ENCODE measurements around the gene RGSL1. TPM values are rescaled to one million over a fixed set of nuclear protein-coding genes. Genes with fewer than 3 reads are reported as not detected.

Gene RGSL1
- total and polyA plus RNA-seq, 10 donors, result not detected

DNA sequence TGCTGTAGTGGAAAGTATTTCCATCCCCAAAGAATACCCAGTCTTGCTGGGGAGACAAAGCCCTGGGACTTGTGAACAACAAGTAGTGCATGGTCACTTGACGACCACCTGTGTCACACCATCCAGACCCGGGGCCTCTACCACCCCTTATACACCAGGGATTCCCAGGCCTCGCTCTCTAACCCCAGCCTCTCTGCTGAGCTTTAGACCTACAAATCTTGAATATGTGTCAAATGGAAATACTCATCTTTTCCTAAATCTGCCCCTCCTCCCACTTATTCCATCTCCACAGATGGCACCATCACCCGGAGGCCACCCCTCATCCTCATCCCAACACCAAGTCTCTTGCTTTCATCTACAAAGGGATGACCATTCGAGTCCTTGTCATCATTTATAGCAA is 140.0 kb downstream of the RGSL1 start:
- no peak for TF ChIP-seq POLR2A (IDR thresholded peaks at IDR 0.05)
- no peak for TF ChIP-seq POLR2AphosphoS5 (IDR thresholded peaks at IDR 0.05)
- TF ChIP-seq CTCF (IDR thresholded peaks at IDR 0.05 in 8 of 11, conservative IDR thresholded peaks at IDR 0.05 in 3 of 11), result no peak
- H3K4me1 ChIP-seq, result peaks cover 5 to 52% (median 34%) of the 10 kb centered on the region in 6 donors
- no peak overlapping the region for H3K4me3 ChIP-seq
- 89 to 95% (median 93%) methylated on average over 5 of the region's 5 CpGs for WGBS, 5 donors
- no peak for DNase-seq
- H3K36me3 ChIP-seq, result peaks cover 0 to 16% (median 0%) of the 10 kb centered on the region in 6 donors
- H3K9me3 ChIP-seq, result no peaks in the 10 kb centered on the region
- peak overlapping the region in 4 of 8 donors; percentile 95 to 99 (median 96) for H3K27ac ChIP-seq
- intact Hi-C loops (cut with DNase I; ENCODE audit: low total_unique reads), result no loop called here
- no peaks in the 10 kb centered on the region for H3K27me3 ChIP-seq (replicated peaks in 1 of 7)

DNA sequence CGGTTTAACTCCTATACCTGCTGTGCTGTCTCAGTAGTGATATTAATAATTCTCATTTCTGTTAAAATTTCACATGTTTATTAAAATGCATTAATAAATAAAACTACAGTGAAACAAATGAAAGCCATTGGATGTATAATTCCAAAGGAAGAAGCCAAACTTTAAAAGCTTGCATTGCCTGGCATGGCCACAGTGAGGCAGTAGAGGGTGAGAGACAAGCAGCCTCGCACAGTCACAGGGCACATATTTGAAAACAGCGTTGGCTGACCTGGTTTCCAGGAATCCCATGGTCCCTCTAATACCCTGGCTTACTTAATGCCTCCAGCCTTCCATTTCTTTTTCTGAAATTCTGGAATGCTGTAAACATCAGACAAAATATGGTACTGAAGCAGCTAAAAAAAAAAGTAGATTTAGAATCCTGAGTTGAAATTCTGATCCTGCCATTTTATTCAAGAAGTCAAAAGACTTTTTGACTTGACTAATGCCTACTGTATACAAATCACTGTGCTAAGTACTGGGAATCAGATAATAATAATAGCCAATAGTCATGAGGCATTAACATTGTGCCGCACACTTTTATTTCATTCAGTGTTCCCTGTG is 145.8 kb downstream of the RGSL1 start:
- peaks cover 0 to 46% (median 21%) of the 10 kb centered on the region in 6 donors for H3K4me1 ChIP-seq
- no peaks in the 10 kb centered on the region for H3K27me3 ChIP-seq (replicated peaks in 1 of 7)
- no peaks in the 10 kb centered on the region for H3K9me3 ChIP-seq
- no peak overlapping the region for H3K27ac ChIP-seq
- no peak for TF ChIP-seq POLR2A (IDR thresholded peaks at IDR 0.05)
- peak in 1 of 3 donors; percentile 38 for TF ChIP-seq POLR2AphosphoS5 (IDR thresholded peaks at IDR 0.05)
- peak; percentile 55 to 90 (median 86) for TF ChIP-seq CTCF (IDR thresholded peaks at IDR 0.05 in 8 of 11, conservative IDR thresholded peaks at IDR 0.05 in 3 of 11)
- H3K36me3 ChIP-seq, result peaks cover 0 to 19% (median 0%) of the 10 kb centered on the region in 6 donors
- DNase-seq, result no peak
- intact Hi-C loops (cut with DNase I; ENCODE audit: low total_unique reads), result no loop called here
- WGBS, 5 donors, result 35 to 45% (median 39%) methylated on average over 4 of the region's 4 CpGs
- H3K4me3 ChIP-seq, result no peak overlapping the region

- 87 to 96% (median 93%) methylated on average over 6 of the region's 6 CpGs for WGBS, 5 donors
- no peaks in the 10 kb centered on the region for H3K27me3 ChIP-seq (replicated peaks in 1 of 7)
- H3K4me3 ChIP-seq, result no peak overlapping the region
- peaks cover 0 to 23% (median 0%) of the 10 kb centered on the region in 6 donors for H3K36me3 ChIP-seq
- H3K27ac ChIP-seq, result peak overlapping the region in 2 of 8 donors; percentile 14 to 60
- H3K4me1 ChIP-seq, result peaks cover 0 to 58% (median 29%) of the 10 kb centered on the region in 6 donors
- DNase-seq, result no peak
- TF ChIP-seq POLR2AphosphoS5 (IDR thresholded peaks at IDR 0.05) (no peak), POLR2A (IDR thresholded peaks at IDR 0.05) (no peak), CTCF (IDR thresholded peaks at IDR 0.05 in 8 of 11, conservative IDR thresholded peaks at IDR 0.05 in 3 of 11) (no peak)
- intact Hi-C loops (cut with DNase I; ENCODE audit: low total_unique reads), result no loop called here
- H3K9me3 ChIP-seq, result no peaks in the 10 kb centered on the region
Observed at GRCh38 chr1:182596934-182597333, 147.0 kb downstream of the RGSL1 start.

DNA sequence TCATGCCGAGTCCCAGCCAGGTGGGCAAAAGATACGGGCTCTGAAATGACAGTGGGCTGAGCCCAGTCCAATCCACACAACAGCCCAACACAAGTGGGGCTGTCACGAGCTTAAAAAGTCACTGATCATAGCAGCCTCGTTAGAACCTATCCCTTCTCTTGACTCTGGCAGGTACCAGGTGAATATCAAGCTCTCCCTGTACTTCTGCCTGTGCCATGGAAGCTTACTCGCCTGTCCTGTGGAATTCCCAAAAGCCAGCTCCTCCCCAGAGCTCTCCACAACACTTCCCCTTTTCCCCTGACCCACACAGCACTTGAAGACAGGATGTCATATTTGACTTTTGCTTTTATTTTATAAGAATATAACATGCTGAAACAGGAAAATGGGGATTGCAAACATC is 148.3 kb downstream of the RGSL1 start:
- intact Hi-C loops (cut with DNase I; ENCODE audit: low total_unique reads), result no loop called here

More for the DNA sequence above, 148.3 kb downstream of the RGSL1 start:
- Histone ChIP-seq H3K27me3 (replicated peaks in 1 of 7) (peaks cover 0 to 5% (median 0%) of the 10 kb centered on the region in 7 donors), H3K4me3 (no peak overlapping the region), H3K27ac (peak overlapping the region in 6 of 8 donors; percentile 37 to 60 (median 44)), H3K36me3 (peaks cover 0 to 23% (median 0%) of the 10 kb centered on the region in 6 donors), H3K4me1 (peaks cover 0 to 72% (median 34%) of the 10 kb centered on the region in 6 donors), H3K9me3 (no peaks in the 10 kb centered on the region)
- 51 to 67% (median 56%) methylated on average over 5 of the region's 5 CpGs for WGBS, 5 donors
- no peak for DNase-seq
- TF ChIP-seq CTCF (IDR thresholded peaks at IDR 0.05 in 8 of 11, conservative IDR thresholded peaks at IDR 0.05 in 3 of 11), result no peak
- TF ChIP-seq POLR2AphosphoS5 (IDR thresholded peaks at IDR 0.05), result no peak
- TF ChIP-seq POLR2A (IDR thresholded peaks at IDR 0.05), result no peak

Data from spleen (tissue), 11 donors.